PFSK-1 (cell line): ENCODE data around the gene GPNMB.

Experiments used
- FOXP2 ChIP-seq: optimal IDR thresholded peaks from 2 replicates; pipeline ENCODE3; 2011; ENCODE audit warnings: borderline replicate concordance, control low read depth, inconsistent platforms; ENCODE audit not compliant: insufficient read depth; ENCODE audit errors: extremely low read length, extremely low read depth
- POLR2AphosphoS5 ChIP-seq: IDR thresholded peaks from 2 replicates; pipeline ENCODE4 v1.6.1; 2012; ENCODE audit warnings: low read depth, mild to moderate bottlenecking, control low read depth, low read length, moderate library complexity
- SIN3A ChIP-seq: IDR thresholded peaks from 2 replicates; pipeline ENCODE4 v1.6.1; 2012; ENCODE audit warnings: mild to moderate bottlenecking, low read length, moderate library complexity, borderline replicate concordance; ENCODE audit not compliant: insufficient read depth
- TAF1 ChIP-seq: IDR thresholded peaks from 2 replicates; pipeline ENCODE4 v1.6.1; 2012; ENCODE audit warnings: low read length, control low read depth, borderline replicate concordance; ENCODE audit not compliant: insufficient read depth
- TF ChIP-seq, protein P1 (sequence below), 2 experiments: IDR thresholded peaks; 2 replicates each; pipeline versions ENCODE4 v1.6.1 to v1.8.0; 2011 to 2012; ENCODE audit warnings: low read depth in 2 of 2, low read length in 2 of 2, control low read depth in 1 of 2, inconsistent platforms in 1 of 2, mild to moderate bottlenecking in 1 of 2, moderate library complexity in 1 of 2; ENCODE audit not compliant: insufficient read depth in 1 of 2

The GPNMB gene

GRCh38 chr7:23238983-23239652, 7.5 kb upstream of the GPNMB start:
- TF ChIP-seq, protein P1, sequence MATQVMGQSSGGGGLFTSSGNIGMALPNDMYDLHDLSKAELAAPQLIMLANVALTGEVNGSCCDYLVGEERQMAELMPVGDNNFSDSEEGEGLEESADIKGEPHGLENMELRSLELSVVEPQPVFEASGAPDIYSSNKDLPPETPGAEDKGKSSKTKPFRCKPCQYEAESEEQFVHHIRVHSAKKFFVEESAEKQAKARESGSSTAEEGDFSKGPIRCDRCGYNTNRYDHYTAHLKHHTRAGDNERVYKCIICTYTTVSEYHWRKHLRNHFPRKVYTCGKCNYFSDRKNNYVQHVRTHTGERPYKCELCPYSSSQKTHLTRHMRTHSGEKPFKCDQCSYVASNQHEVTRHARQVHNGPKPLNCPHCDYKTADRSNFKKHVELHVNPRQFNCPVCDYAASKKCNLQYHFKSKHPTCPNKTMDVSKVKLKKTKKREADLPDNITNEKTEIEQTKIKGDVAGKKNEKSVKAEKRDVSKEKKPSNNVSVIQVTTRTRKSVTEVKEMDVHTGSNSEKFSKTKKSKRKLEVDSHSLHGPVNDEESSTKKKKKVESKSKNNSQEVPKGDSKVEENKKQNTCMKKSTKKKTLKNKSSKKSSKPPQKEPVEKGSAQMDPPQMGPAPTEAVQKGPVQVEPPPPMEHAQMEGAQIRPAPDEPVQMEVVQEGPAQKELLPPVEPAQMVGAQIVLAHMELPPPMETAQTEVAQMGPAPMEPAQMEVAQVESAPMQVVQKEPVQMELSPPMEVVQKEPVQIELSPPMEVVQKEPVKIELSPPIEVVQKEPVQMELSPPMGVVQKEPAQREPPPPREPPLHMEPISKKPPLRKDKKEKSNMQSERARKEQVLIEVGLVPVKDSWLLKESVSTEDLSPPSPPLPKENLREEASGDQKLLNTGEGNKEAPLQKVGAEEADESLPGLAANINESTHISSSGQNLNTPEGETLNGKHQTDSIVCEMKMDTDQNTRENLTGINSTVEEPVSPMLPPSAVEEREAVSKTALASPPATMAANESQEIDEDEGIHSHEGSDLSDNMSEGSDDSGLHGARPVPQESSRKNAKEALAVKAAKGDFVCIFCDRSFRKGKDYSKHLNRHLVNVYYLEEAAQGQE (IDR thresholded peaks at IDR 0.05; ENCODE audit: insufficient read depth in 1 of 2, low read depth in 2 of 2, low read length in 2 of 2) = no peak
- TF ChIP-seq FOXP2 (no peak), SIN3A (no peak)

- TF ChIP-seq POLR2AphosphoS5 (no peak), FOXP2 (no peak), SIN3A (no peak), TAF1 (no peak)
- TF ChIP-seq, protein P1 (IDR thresholded peaks at IDR 0.05; ENCODE audit: insufficient read depth in 1 of 2, low read depth in 2 of 2, low read length in 2 of 2) = no peak
Observed at GRCh38 chr7:23239698-23240097, 6.9 kb upstream of the GPNMB start.

- TF ChIP-seq, protein P1 (IDR thresholded peaks at IDR 0.05; ENCODE audit: insufficient read depth in 1 of 2, low read depth in 2 of 2, low read length in 2 of 2) = no peak
- no peak for TF ChIP-seq TAF1
- no peak for TF ChIP-seq SIN3A
- no peak for TF ChIP-seq POLR2AphosphoS5
- TF ChIP-seq FOXP2 = no peak
Observed at GRCh38 chr7:23242321-23242720, 4.3 kb upstream of the GPNMB start.

DNA sequence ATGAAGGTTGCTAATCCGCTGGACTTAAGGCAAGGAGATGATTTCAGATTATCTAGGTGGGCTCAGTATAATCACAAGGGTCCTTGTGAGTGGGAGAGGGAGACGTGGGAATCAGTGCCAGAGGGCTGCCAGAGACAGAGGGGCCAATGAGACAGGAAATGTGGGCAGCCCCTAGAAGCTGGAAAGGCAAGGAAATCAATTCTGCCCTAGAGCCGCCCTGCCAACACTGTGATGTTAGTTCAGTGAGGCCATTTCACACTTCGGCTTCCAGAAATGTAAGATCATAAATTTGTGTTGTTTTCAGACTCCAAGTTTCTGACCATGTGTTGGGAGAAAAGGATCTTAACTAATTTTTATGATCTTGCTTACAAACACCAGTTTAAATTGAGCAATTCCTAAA, 3.6 kb upstream of the GPNMB start:
- TF ChIP-seq TAF1 (no peak), SIN3A (no peak), FOXP2 (no peak), POLR2AphosphoS5 (no peak)
- TF ChIP-seq, protein P1 (IDR thresholded peaks at IDR 0.05; ENCODE audit: insufficient read depth in 1 of 2, low read depth in 2 of 2, low read length in 2 of 2) = no peak

GRCh38 chr7:23247046-23247602, 549 bp downstream of the GPNMB start:
- TF ChIP-seq POLR2AphosphoS5 = no peak
- TF ChIP-seq TAF1 = no peak
- TF ChIP-seq FOXP2 = no peak
- TF ChIP-seq SIN3A = no peak
- TF ChIP-seq, protein P1 (IDR thresholded peaks at IDR 0.05; ENCODE audit: insufficient read depth in 1 of 2, low read depth in 2 of 2, low read length in 2 of 2) = no peak
